ENCODE data around the gene TOX2.
"Not testable (repeated sequence)": the region's sequence is repeated elsewhere in the genome, so short reads cannot be mapped to it uniquely, and the experiment has no call there.

TOX2 gene

GRCh38 chr20:44039147-44039546 lies 124.5 kb downstream of the TOX2 start:
- Mint-ChIP-seq H3K27ac (no peak overlapping the region), H3K27me3 (peaks cover 66% of the 10 kb centered on the region), H3K9me3 (no peaks in the 10 kb centered on the region), H3K4me3 (no peak overlapping the region), H3K36me3 (ENCODE audit: low read depth) (no peaks in the 10 kb centered on the region), H3K4me1 (ENCODE audit: low read depth) (no peaks in the 10 kb centered on the region)
- intact Hi-C loops (cut with micrococcal nuclease): no loop called here

DNA sequence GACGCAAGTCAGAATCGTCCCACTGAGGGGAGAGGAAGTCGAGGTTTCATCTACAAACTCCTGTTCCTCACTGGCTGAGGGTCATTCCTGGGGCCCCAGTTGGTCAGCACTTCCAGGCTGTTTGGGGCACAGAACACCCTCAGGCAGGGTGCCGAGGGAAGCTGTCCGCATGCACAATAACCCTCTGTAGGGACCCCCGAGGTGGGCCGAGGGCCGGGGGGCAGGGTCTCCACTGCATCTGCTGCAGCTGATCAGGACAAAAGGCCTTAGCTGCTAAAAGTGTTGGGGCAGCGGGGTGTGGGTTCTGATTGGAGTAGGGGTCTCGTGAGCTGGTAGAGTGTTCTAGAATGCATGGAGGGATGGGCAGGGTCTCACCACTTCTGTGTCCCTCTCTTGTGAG lies 125.1 kb downstream of the TOX2 start:
- Mint-ChIP-seq H3K9me3 (no peaks in the 10 kb centered on the region), H3K27me3 (peaks cover 64% of the 10 kb centered on the region), H3K4me1 (ENCODE audit: low read depth) (no peaks in the 10 kb centered on the region), H3K36me3 (ENCODE audit: low read depth) (no peaks in the 10 kb centered on the region), H3K4me3 (no peak overlapping the region), H3K27ac (no peak overlapping the region)
- intact Hi-C loops (cut with micrococcal nuclease): no loop called here

DNA sequence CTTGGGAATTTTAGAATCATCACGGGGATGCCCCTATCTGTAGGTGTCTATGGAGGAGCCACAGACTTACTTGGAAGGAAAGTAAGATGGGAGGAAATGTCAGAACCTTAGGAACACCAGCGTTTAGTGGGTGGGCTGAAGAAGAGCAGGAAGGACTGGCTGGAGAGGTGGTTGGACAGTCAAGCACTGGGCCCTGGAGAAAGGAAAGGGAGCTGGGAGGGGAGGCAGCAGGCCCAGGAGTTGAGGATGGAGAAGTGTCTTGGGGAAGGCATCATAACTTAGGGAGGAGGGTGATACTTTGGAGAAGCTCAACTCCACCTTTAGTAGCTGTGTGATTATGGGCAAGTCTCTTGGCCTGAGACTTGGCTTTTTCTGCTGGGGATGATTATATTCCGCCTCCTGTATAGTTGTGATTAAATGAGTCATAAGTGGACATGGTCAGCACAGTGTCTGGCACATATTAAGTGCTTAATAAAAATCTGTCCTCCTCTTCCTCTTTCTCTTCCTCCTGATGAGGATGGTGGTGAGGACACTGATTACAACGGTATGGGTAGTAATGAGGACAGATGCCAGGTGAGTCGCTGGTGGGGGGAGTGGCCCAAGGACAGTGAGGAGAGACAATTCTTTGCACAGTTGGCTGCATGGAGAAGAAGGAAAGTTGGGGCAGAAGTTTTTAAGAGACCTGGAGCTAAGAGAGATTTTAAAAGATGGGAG lies 125.7 kb downstream of the TOX2 start:
- H3K4me1 Mint-ChIP-seq (ENCODE audit: low read depth): no peaks in the 10 kb centered on the region
- H3K27ac Mint-ChIP-seq: no peak overlapping the region
- H3K9me3 Mint-ChIP-seq: no peaks in the 10 kb centered on the region
- no peaks in the 10 kb centered on the region for H3K36me3 Mint-ChIP-seq (ENCODE audit: low read depth)
- H3K4me3 Mint-ChIP-seq: no peak overlapping the region
- H3K27me3 Mint-ChIP-seq: peaks cover 60% of the 10 kb centered on the region
- intact Hi-C loops (cut with micrococcal nuclease): no loop called here

DNA sequence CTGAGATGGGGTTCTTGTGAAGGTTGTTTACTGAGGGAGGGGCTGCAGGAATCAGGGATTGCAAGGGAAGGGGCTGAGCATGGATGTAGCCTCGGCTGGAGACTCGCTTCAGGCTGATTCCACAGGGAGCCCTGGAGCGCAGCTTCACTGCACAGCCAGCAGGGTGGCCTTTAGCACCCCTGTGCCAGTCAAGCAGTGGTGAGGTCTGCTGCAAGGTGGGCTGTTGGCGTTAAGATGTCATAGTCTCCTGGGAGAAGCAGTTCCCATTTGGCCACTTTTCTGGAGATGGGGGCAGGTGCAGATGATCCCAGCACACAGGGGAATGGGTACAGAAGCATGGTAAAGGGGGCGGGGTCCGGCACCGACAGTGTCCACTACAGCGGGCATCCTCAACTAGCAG lies 126.3 kb downstream of the TOX2 start:
- H3K9me3 Mint-ChIP-seq: no peaks in the 10 kb centered on the region
- no peaks in the 10 kb centered on the region for H3K36me3 Mint-ChIP-seq (ENCODE audit: low read depth)
- intact Hi-C loops (cut with micrococcal nuclease): no loop called here
- no peak overlapping the region for H3K27ac Mint-ChIP-seq
- no peak overlapping the region for H3K4me3 Mint-ChIP-seq
- no peaks in the 10 kb centered on the region for H3K4me1 Mint-ChIP-seq (ENCODE audit: low read depth)
- H3K27me3 Mint-ChIP-seq: peaks cover 59% of the 10 kb centered on the region

DNA sequence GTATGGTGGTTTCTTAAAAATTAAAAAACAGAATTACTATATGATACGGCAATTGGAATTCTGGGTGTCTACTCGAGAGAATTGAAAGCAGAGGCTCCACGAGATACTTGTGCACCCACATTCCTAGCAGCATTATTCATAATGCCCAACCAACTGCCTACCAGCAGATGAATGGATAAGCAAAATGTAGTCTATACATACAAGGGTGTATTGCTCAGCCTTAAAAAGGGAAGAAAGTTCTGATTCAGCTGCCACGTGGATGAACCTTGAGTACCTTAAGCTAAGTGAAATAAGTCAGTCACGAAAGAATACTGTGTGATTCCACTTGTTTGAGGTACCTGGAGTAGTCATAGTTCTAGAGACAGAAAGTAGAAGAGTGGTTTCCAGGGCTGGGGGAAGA lies 130.1 kb downstream of the TOX2 start:
- H3K27ac Mint-ChIP-seq; H3K36me3 Mint-ChIP-seq (ENCODE audit: low read depth); H3K4me3 Mint-ChIP-seq; H3K9me3 Mint-ChIP-seq; H3K4me1 Mint-ChIP-seq (ENCODE audit: low read depth); intact Hi-C loops (cut with micrococcal nuclease): not testable (repeated sequence)
- peaks cover 38% of the 10 kb centered on the region for H3K27me3 Mint-ChIP-seq

DNA sequence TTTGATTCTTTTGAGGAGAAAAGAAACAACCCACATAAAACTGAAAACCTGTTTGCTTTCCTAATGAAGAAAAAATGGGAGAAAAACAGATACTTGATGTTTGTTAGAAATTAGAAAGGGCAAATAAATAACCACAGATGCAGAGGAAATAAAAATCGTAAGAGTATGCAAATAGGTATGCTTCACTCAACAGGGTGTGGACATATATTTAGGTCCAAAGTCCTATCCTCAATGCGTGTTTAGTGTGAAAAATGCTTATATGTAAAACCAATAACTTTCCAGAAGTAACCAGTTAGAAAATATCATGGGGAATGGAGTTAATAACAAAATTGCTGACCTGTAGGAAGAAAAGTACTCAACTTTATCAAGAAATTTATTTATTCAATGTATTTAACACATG lies 135.7 kb downstream of the TOX2 start:
- Mint-ChIP-seq H3K4me3 (no peak overlapping the region), H3K9me3 (no peaks in the 10 kb centered on the region), H3K27me3 (peaks cover 13% of the 10 kb centered on the region), H3K27ac (no peak overlapping the region), H3K36me3 (ENCODE audit: low read depth) (no peaks in the 10 kb centered on the region), H3K4me1 (ENCODE audit: low read depth) (no peaks in the 10 kb centered on the region)
- intact Hi-C loops (cut with micrococcal nuclease): no loop called here

GRCh38 chr20:44050925-44051660 lies 136.4 kb downstream of the TOX2 start:
- Mint-ChIP-seq H3K36me3 (ENCODE audit: low read depth) (no peaks in the 10 kb centered on the region), H3K27ac (no peak overlapping the region), H3K9me3 (no peaks in the 10 kb centered on the region), H3K4me1 (ENCODE audit: low read depth) (no peaks in the 10 kb centered on the region), H3K4me3 (no peak overlapping the region), H3K27me3 (peaks cover 10% of the 10 kb centered on the region)
- intact Hi-C loops (cut with micrococcal nuclease): no loop called here

DNA sequence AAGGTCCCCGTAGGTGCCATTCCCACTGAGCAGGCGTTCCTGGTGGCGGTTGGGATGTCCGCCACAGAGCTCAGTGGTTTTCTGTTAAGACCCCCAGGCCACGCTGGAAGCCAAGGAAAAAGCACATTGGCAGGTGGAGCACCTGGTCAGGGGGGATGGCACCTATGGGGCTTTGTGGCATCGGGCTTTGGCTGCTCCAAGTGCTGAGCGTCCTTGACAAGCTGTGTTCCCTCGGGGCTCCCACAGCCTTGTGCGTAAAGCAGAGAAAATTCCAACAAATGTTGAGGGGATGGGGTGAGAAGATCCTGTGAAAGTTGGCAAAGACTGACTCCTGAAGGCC lies 137.0 kb downstream of the TOX2 start:
- Mint-ChIP-seq H3K27me3 (peaks cover 9% of the 10 kb centered on the region), H3K9me3 (no peaks in the 10 kb centered on the region), H3K27ac (no peak overlapping the region), H3K4me3 (no peak overlapping the region), H3K4me1 (ENCODE audit: low read depth) (no peaks in the 10 kb centered on the region), H3K36me3 (ENCODE audit: low read depth) (no peaks in the 10 kb centered on the region)
- intact Hi-C loops (cut with micrococcal nuclease): no loop called here

DNA sequence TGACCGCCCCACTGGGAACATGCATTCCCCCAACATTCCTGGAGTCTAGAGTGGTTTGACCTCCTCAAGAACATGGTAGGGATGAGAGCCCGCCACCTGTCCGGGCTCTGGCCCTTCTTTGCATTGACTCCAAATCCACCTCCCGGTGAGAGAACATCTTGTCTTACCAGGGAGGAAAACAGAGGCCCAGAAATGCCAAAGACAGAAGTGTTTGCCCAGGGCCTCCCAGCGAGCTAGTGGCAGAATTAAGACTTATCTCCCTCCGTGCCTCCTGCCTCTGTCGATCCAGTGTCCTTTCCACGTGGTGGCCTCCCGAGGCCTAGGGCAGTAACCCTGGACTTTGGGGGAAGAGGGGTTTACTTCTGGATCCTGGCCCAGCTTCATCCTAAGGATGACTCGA lies 137.5 kb downstream of the TOX2 start:
- intact Hi-C loops (cut with micrococcal nuclease): no loop called here
- Mint-ChIP-seq H3K27me3 (peaks cover 6% of the 10 kb centered on the region), H3K9me3 (no peaks in the 10 kb centered on the region), H3K36me3 (ENCODE audit: low read depth) (no peaks in the 10 kb centered on the region), H3K4me3 (no peak overlapping the region), H3K27ac (no peak overlapping the region), H3K4me1 (ENCODE audit: low read depth) (no peaks in the 10 kb centered on the region)

DNA sequence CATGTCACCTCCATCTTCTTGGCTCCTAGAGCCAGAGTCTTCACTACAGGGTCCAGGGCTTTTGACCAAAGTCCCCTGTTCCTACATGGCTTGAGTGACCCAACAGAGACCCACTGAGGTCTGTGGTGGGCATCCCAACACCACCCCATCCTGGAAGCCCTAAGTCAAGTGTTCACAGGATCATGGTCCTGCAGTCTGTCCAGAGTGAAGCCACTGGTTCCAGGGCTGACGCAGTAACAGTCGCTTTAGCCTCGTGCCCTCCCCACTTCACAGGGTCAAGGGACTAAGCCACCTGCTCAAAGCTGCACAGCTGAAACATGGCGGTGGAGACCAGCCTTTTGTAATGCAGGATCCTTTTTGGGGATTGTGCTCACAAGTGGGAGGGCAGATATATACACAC lies 138.4 kb downstream of the TOX2 start:
- Mint-ChIP-seq H3K36me3 (ENCODE audit: low read depth) (no peaks in the 10 kb centered on the region), H3K4me3 (no peak overlapping the region), H3K9me3 (no peaks in the 10 kb centered on the region), H3K27ac (no peak overlapping the region), H3K27me3 (peaks cover 6% of the 10 kb centered on the region), H3K4me1 (ENCODE audit: low read depth) (no peaks in the 10 kb centered on the region)
- intact Hi-C loops (cut with micrococcal nuclease): no loop called here

GRCh38 chr20:44054118-44054517 lies 139.5 kb downstream of the TOX2 start:
- no peak overlapping the region for H3K27ac Mint-ChIP-seq
- no peaks in the 10 kb centered on the region for H3K36me3 Mint-ChIP-seq (ENCODE audit: low read depth)
- intact Hi-C loops (cut with micrococcal nuclease): no loop called here
- H3K4me1 Mint-ChIP-seq (ENCODE audit: low read depth): no peaks in the 10 kb centered on the region
- H3K27me3 Mint-ChIP-seq: peaks cover 13% of the 10 kb centered on the region
- H3K4me3 Mint-ChIP-seq: no peak overlapping the region
- H3K9me3 Mint-ChIP-seq: no peaks in the 10 kb centered on the region

DNA sequence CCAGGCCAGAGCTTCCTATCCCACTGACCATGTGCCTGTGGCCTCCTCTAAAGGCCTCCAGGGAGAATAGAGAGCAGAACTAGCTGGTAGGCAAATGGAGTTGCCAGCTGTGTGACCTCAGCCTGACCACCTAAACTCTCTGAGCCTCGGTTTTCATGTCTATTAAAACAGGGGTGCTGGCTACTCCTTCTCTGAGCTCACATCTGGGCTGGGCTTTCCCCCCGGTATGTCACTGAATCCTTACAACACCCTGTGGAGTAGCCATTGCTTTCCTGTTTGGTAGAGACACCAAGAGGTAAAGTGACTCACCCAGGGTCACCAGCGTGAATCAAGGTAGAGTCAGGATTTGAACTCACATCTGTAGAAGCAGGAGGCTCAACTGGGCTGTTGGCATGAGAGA lies 140.2 kb downstream of the TOX2 start:
- Mint-ChIP-seq H3K27ac (no peak overlapping the region), H3K9me3 (no peaks in the 10 kb centered on the region), H3K27me3 (peaks cover 13% of the 10 kb centered on the region), H3K4me1 (ENCODE audit: low read depth) (no peaks in the 10 kb centered on the region), H3K4me3 (no peak overlapping the region), H3K36me3 (ENCODE audit: low read depth) (no peaks in the 10 kb centered on the region)
- intact Hi-C loops (cut with micrococcal nuclease): no loop called here

DNA sequence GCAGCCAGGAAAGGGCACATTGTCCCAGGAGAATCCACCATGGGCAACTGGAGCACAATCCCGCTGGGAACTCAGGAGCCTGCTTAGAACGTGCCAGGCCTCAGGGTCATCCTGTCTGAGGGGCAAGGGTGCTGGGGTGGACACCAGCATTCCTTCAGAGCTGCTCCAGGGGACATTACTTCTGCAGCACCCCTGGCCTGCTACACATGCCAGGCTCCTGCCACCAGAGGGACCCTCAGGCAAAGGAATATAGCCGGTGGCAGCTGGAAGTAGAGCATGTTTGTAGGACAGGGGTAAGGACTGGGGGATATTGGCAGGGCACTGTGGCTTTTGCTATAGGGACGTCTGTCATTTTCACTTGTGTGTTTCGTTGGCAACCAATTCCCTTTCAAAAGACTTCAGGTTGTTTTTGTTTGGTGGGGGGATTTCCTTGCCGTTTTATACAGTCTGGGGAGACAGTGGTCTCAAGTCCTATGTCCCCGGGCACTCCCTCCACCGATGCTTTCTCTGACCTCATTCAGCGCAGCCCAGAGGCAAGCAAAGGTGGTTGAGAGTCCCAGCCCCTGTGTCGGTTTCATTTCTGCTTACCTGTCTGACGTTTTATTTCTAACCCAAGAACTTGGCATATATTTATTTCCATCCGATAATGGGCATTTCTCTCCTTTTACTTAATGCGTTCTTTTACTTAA lies 141.5 kb downstream of the TOX2 start:
- Mint-ChIP-seq H3K4me1 (ENCODE audit: low read depth) (no peaks in the 10 kb centered on the region), H3K4me3 (no peak overlapping the region), H3K27me3 (peaks cover 13% of the 10 kb centered on the region), H3K27ac (no peak overlapping the region), H3K36me3 (ENCODE audit: low read depth) (no peaks in the 10 kb centered on the region), H3K9me3 (no peaks in the 10 kb centered on the region)
- intact Hi-C loops (cut with micrococcal nuclease): no loop called here

- Mint-ChIP-seq H3K36me3 (ENCODE audit: low read depth) (no peaks in the 10 kb centered on the region), H3K4me3 (no peak overlapping the region), H3K27ac (no peak overlapping the region), H3K4me1 (ENCODE audit: low read depth) (no peaks in the 10 kb centered on the region), H3K27me3 (peaks cover 12% of the 10 kb centered on the region), H3K9me3 (no peaks in the 10 kb centered on the region)
- intact Hi-C loops (cut with micrococcal nuclease): no loop called here
Observed at GRCh38 chr20:44057698-44058675, 143.3 kb downstream of the TOX2 start.

Measured in dendritic cell treated with granulocyte-macrophage colony-stimulating factor and Interleukin-4, amounts not matched to agents 40 ng/mL and 50 ng/mL, for 4 days (primary cell).